IMR-90 (cell line): Measurements from ENCODE around the gene MYO7B. TPM values are rescaled to one million over a fixed set of nuclear protein-coding genes. Genes with fewer than 3 reads are reported as not detected.
A peak's percentile ranks its signal among the peaks of the same experiment; 100 is the strongest.

ENCODE experiments used
- ATAC-seq: fragments of 200-7000 bp; cut with Tn5 transposase; 2 replicates; pipeline ENCODE4 v1.9.1; 2020; ENCODE audit warnings: low read depth, mild to moderate bottlenecking, moderate library complexity
- BruUV-seq: library from RNA; stranded (reverse); fragments of 400-500 nt; replicated peaks from 2 replicates; lab custom pipeline; 2021; lab: Mats Ljungman, UMichigan
- CTCF ChIA-PET: fragments of 300-600 bp; formaldehyde crosslinking; extraction: SDS; loops from one replicate; lab custom pipeline; 2021; ENCODE audit warnings: antibody characterized with exemption; lab: Yijun Ruan, JAX
- POLR2A ChIA-PET: fragments of 300-600 bp; sonication (Branson Sonifier 250); formaldehyde crosslinking; loops from one replicate; lab custom pipeline; 2022; ENCODE audit warnings: antibody characterized with exemption; ENCODE audit not compliant: unreplicated experiment; lab: Charles Lee
- DNase-seq: peaks from one replicate; pipeline ENCODE4 v3.0.0; 2013
- H2AFZ ChIP-seq: replicated peaks from 2 replicates; pipeline ENCODE3; 2013; ENCODE audit warnings: low read length, mild to moderate bottlenecking; ENCODE audit not compliant: poor library complexity
- H2AK5ac ChIP-seq: 2 replicates; pipeline ENCODE4 v1.6.1; 2013; ENCODE audit warnings: low read depth, low read length, inconsistent platforms
- H2AK9ac ChIP-seq: replicated peaks from 2 replicates; pipeline ENCODE3; 2013; ENCODE audit warnings: mild to moderate bottlenecking, low read depth, low read length, moderate library complexity; ENCODE audit not compliant: poor library complexity
- H2BK120ac ChIP-seq: 2 replicates; pipeline ENCODE4 v1.6.1; 2013; ENCODE audit warnings: low read depth, low read length, inconsistent platforms
- H2BK15ac ChIP-seq: 3 replicates; pipeline ENCODE4 v1.6.1; 2013; ENCODE audit warnings: low read depth, low read length, inconsistent platforms
- H2BK20ac ChIP-seq: 2 replicates; pipeline ENCODE4 v1.6.1; 2013; ENCODE audit warnings: low read depth, mild to moderate bottlenecking, inconsistent platforms, low read length, moderate library complexity
- H2BK5ac ChIP-seq: 2 replicates; pipeline ENCODE4 v1.6.1; 2013; ENCODE audit warnings: mild to moderate bottlenecking, low read depth, low read length, inconsistent platforms; ENCODE audit not compliant: poor library complexity, severe bottlenecking
- H3K14ac ChIP-seq: replicated peaks from 2 replicates; pipeline ENCODE4 v1.6.1; 2013; ENCODE audit warnings: low read depth, low read length, inconsistent platforms
- H3K18ac ChIP-seq: 2 replicates; pipeline ENCODE4 v1.6.1; 2013; ENCODE audit warnings: low read depth, low read length, control low read depth
- H3K23ac ChIP-seq: 2 replicates; pipeline ENCODE4 v1.6.1; 2013; ENCODE audit warnings: low read depth, low read length, inconsistent platforms
- H3K27ac ChIP-seq: 2 replicates; pipeline ENCODE4 v1.5.1; 2013; ENCODE audit warnings: mild to moderate bottlenecking, control low read depth, low read length; ENCODE audit not compliant: insufficient read depth
- H3K27me3 ChIP-seq: 2 replicates; pipeline ENCODE4 v1.6.1; 2013; ENCODE audit warnings: low read length; ENCODE audit not compliant: control insufficient read depth, insufficient read depth
- H3K36me3 ChIP-seq: 2 replicates; pipeline ENCODE4 v1.6.1; 2013; ENCODE audit warnings: low read length, mixed read lengths; ENCODE audit not compliant: control insufficient read depth, insufficient read depth
- H3K4ac ChIP-seq: 2 replicates; pipeline ENCODE4 v1.6.1; 2013; ENCODE audit warnings: low read depth, low read length, inconsistent platforms
- H3K4me1 ChIP-seq: 2 replicates; pipeline ENCODE4 v1.6.1; 2013; ENCODE audit warnings: low read length, mixed read lengths; ENCODE audit not compliant: control insufficient read depth, insufficient read depth
- H3K4me2 ChIP-seq: 2 replicates; pipeline ENCODE4 v1.6.1; 2013; ENCODE audit warnings: low read depth, mild to moderate bottlenecking, control low read depth, low read length, moderate library complexity
- H3K4me3 ChIP-seq: 2 replicates; pipeline ENCODE4 v1.5.1; 2013; ENCODE audit warnings: low read depth, mild to moderate bottlenecking, control low read depth, low read length, moderate library complexity; ENCODE audit not compliant: insufficient read depth
- H3K56ac ChIP-seq: 2 replicates; pipeline ENCODE4 v1.6.1; 2013; ENCODE audit warnings: low read length, inconsistent platforms; ENCODE audit not compliant: insufficient read depth; ENCODE audit errors: extremely low read depth
- H3K79me1 ChIP-seq, 2 experiments: 2 replicates each; pipeline ENCODE4 v1.6.1; 2013; ENCODE audit warnings: low read length in 2 of 2, inconsistent platforms in 1 of 2, low read depth in 1 of 2
- H3K9ac ChIP-seq: 2 replicates; pipeline ENCODE4 v1.6.1; 2013; ENCODE audit warnings: low read depth, low read length, control low read depth
- H3K9me1 ChIP-seq: 2 replicates; pipeline ENCODE4 v1.6.1; 2013; ENCODE audit warnings: low read length, inconsistent platforms; ENCODE audit not compliant: insufficient read depth
- H3K9me3 ChIP-seq: 2 replicates; pipeline ENCODE4 v1.6.1; 2013; ENCODE audit warnings: low read length; ENCODE audit not compliant: control insufficient read depth, insufficient read depth
- H4K20me1 ChIP-seq: 2 replicates; pipeline ENCODE4 v1.6.1; 2013; ENCODE audit warnings: low read length, inconsistent platforms; ENCODE audit not compliant: insufficient read depth
- H4K5ac ChIP-seq: 2 replicates; pipeline ENCODE4 v1.6.1; 2013; ENCODE audit warnings: mild to moderate bottlenecking, low read depth, low read length, control low read depth
- H4K8ac ChIP-seq, 2 experiments: 2 replicates each; pipeline ENCODE4 v1.6.1; 2013; ENCODE audit warnings: low read depth in 2 of 2, low read length in 2 of 2, control low read depth in 1 of 2, inconsistent platforms in 1 of 2
- H4K91ac ChIP-seq: 2 replicates; pipeline ENCODE4 v1.6.1; 2013; ENCODE audit warnings: low read depth, low read length, inconsistent platforms; ENCODE audit not compliant: insufficient read depth
- CHD1 ChIP-seq: IDR thresholded peaks from 2 replicates; pipeline ENCODE4 v1.6.1; 2012; ENCODE audit warnings: low read depth, low read length, improper control_type of control experiment
- MAZ ChIP-seq: IDR thresholded peaks from 2 replicates; pipeline ENCODE4 v1.6.1; 2012; ENCODE audit warnings: low read depth, mild to moderate bottlenecking, low read length, improper control_type of control experiment, moderate library complexity, borderline replicate concordance
- MXI1 ChIP-seq: IDR thresholded peaks from 2 replicates; pipeline ENCODE4 v1.6.1; 2012; ENCODE audit warnings: low read depth, mild to moderate bottlenecking, low read length, moderate library complexity, borderline replicate concordance
- RAD21 ChIP-seq: IDR thresholded peaks from 2 replicates; pipeline ENCODE4 v1.6.1; 2012; ENCODE audit warnings: low read length, improper control_type of control experiment
- RCOR1 ChIP-seq: IDR thresholded peaks from 2 replicates; pipeline ENCODE4 v1.6.1; 2012; ENCODE audit warnings: mild to moderate bottlenecking, low read length, improper control_type of control experiment; ENCODE audit not compliant: insufficient replicate concordance
- RFX5 ChIP-seq: IDR thresholded peaks from 2 replicates; pipeline ENCODE4 v1.8.0; 2012; ENCODE audit warnings: low read depth, mild to moderate bottlenecking, low read length, moderate library complexity
- WGBS, 2 experiments: methylation state at CpG; one replicate each; pipeline versions ENCODE4 v1.1.5 to v1.1.7; 2013; ENCODE audit warnings: missing lambda C conversion rate in 2 of 2; ENCODE audit not compliant: insufficient read length in 1 of 2; ENCODE audit errors: extremely low coverage in 2 of 2; 5-methylcytosine and 5-hydroxymethylcytosine counted together
- dilution Hi-C: fragments of 300-500 bp; cut with HindIII; formaldehyde crosslinking; loops from one replicate; pipeline ENCODE4 v1.14.3; 2018; ENCODE audit warnings: low sequenced_read_pairs; ENCODE audit not compliant: unreplicated experiment
- in situ Hi-C: fragments of 300-500 bp; cut with MboI; formaldehyde crosslinking; loops from 3 replicates; pipeline ENCODE4 v1.14.3; 2019; ENCODE audit warnings: low sequenced_read_pairs, inconsistent platforms, mixed read lengths
- intact Hi-C: fragments of 100-400 bp; cut with micrococcal nuclease; formaldehyde crosslinking; loops from 2 replicates; pipeline ENCODE4 v1.10.0; 2022
- polyA plus RNA-seq, 3 experiments: library from polyadenylated mRNA; depleted of rRNA; stranded (reverse); fragments of >200 nt; gene quantifications; 2 replicates each; pipeline ENCODE4 v1.2.3, GENCODE V29; 2012; ENCODE audit warnings: low replicate concordance in 1 of 3
- total RNA-seq: library from RNA; depleted of rRNA; stranded (reverse); fragments of >200 nt; gene quantifications from 2 replicates; pipeline ENCODE4 v1.2.3, GENCODE V29; 2012
- TF ChIP-seq, protein P1 (sequence below): conservative IDR thresholded peaks from 2 replicates; pipeline ENCODE4 v1.5.1; 2012; ENCODE audit warnings: mild to moderate bottlenecking, low read depth, low read length, improper control_type of control experiment

MYO7B gene
- total and polyA plus RNA-seq, 2 of the 4 experiments (the other 2 are of a cell fraction) = 0.18 to 0.46 TPM

DNA sequence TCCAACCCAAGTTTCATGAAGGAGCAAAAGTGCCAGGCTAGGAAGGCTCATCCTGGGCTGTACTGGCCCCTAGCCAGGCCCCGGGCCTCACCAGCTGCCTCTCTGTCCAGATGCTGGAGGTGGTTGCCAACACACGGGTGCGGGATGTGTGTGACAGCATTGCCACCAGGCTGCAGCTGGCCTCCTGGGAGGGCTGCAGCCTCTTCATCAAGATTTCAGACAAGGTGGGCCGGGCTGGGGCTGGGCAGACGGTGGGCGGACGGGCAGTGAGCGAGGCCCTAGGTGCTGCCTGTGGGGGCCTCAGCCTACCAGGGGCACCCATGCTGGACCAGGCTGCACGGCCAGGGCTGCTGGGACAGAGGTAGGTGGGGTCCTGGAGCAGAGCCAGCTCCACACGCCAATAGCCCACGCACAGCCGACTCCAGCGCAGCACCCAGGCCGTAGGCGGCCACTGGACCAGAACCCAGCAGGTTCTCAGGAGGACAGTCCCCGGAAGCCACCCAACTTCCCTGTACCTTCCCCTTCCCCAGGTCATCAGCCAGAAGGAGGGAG, 98.7 kb downstream of the MYO7B start:
- no peak overlapping the region for H3K4me2 ChIP-seq
- H3K27me3 ChIP-seq = no peaks in the 10 kb centered on the region
- no peak overlapping the region for H2BK15ac ChIP-seq
- no peak overlapping the region for H4K91ac ChIP-seq
- in situ Hi-C loops = no loop called here
- H2BK120ac ChIP-seq = no peak overlapping the region
- H2BK5ac ChIP-seq = no peak overlapping the region
- H3K9ac ChIP-seq = no peak overlapping the region
- no peaks in the 10 kb centered on the region for H4K20me1 ChIP-seq
- no peak overlapping the region for H4K8ac ChIP-seq
- no TSS peak for BruUV-seq
- no peak overlapping the region for H3K23ac ChIP-seq
- H3K36me3 ChIP-seq = peaks cover 2% of the 10 kb centered on the region; the same call in 1 of the 2 replicates
- no peak overlapping the region for H3K27ac ChIP-seq
- DNase-seq = no peak
- no peak overlapping the region for H2AK5ac ChIP-seq
- no peak overlapping the region for H3K4me3 ChIP-seq
- no peak overlapping the region for H3K56ac ChIP-seq
- no peaks in the 10 kb centered on the region for H3K9me3 ChIP-seq
- CTCF ChIA-PET = no interaction called here
- no peak for ATAC-seq
- H3K4me1 ChIP-seq = peaks cover 14% of the 10 kb centered on the region
- 78% methylated on average over 4 of the region's 16 CpGs; no CpG with 5 or more reads in 1 of the 2 experiments for WGBS, 2 experiments
- peaks cover 12% of the 10 kb centered on the region for H3K9me1 ChIP-seq
- H3K79me1 ChIP-seq = peaks cover 0 to 11% of the 10 kb centered on the region in 2 experiments; a peak in 1 of 4 replicates
- H3K4ac ChIP-seq = peak overlapping the region; percentile 16; the same call in 1 of the 2 replicates
- dilution Hi-C loops = no loop called here
- H2AFZ ChIP-seq = no peak overlapping the region
- H3K14ac ChIP-seq = no peak overlapping the region
- TF ChIP-seq MAZ = no peak
- TF ChIP-seq, protein P1, sequence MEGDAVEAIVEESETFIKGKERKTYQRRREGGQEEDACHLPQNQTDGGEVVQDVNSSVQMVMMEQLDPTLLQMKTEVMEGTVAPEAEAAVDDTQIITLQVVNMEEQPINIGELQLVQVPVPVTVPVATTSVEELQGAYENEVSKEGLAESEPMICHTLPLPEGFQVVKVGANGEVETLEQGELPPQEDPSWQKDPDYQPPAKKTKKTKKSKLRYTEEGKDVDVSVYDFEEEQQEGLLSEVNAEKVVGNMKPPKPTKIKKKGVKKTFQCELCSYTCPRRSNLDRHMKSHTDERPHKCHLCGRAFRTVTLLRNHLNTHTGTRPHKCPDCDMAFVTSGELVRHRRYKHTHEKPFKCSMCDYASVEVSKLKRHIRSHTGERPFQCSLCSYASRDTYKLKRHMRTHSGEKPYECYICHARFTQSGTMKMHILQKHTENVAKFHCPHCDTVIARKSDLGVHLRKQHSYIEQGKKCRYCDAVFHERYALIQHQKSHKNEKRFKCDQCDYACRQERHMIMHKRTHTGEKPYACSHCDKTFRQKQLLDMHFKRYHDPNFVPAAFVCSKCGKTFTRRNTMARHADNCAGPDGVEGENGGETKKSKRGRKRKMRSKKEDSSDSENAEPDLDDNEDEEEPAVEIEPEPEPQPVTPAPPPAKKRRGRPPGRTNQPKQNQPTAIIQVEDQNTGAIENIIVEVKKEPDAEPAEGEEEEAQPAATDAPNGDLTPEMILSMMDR = no peak
- no peak for TF ChIP-seq RFX5
- no peak for TF ChIP-seq RCOR1
- no peak for TF ChIP-seq RAD21
- no peak for TF ChIP-seq CHD1
- TF ChIP-seq MXI1 = no peak
- H2AK9ac ChIP-seq = peak overlapping the region; percentile 65
- POLR2A ChIA-PET = no interaction called here
- H4K5ac ChIP-seq = no peak overlapping the region
- no peak overlapping the region for H2BK20ac ChIP-seq
- H3K18ac ChIP-seq = no peak overlapping the region
- intact Hi-C loops = no loop called here
